Transverse colon (tissue), 4 donors: ENCODE results near the gene TSTD2. TPM values are rescaled to one million over a fixed set of nuclear protein-coding genes. Genes with fewer than 3 reads are reported as not detected.

Experiments
- DNase-seq: peaks from one replicate; pipeline ENCODE4 v3.0.0-alpha.2; 2019
- H3K27ac ChIP-seq, 4 donors: fragments of 200-600 bp; sonication (generic); 2 replicates each; pipeline ENCODE4 v1.5.1; 2016 to 2018; ENCODE audit warnings: inconsistent platforms in 4 of 4
- H3K27me3 ChIP-seq: fragments of 200-600 bp; sonication (generic); 2 replicates; pipeline ENCODE4 v1.5.1; 2017; ENCODE audit warnings: inconsistent platforms
- H3K36me3 ChIP-seq, 4 donors: fragments of 200-600 bp; sonication (generic); 2 replicates each; pipeline ENCODE4 v1.5.1; 2017 to 2019; ENCODE audit warnings: inconsistent platforms in 4 of 4
- H3K4me1 ChIP-seq, 4 donors: fragments of 200-600 bp; sonication (generic); 2 replicates each; pipeline ENCODE4 v1.5.1; 2017 to 2020; ENCODE audit warnings: inconsistent platforms in 4 of 4
- H3K4me3 ChIP-seq, 4 donors: fragments of 200-600 bp; sonication (generic); 1 replicate in 1 of 4; 2 replicates in 3 of 4; pipeline versions ENCODE4 v1.5.1 to v1.6.1; 2017 to 2019; ENCODE audit warnings: inconsistent platforms in 4 of 4
- H3K9me3 ChIP-seq, 2 donors: fragments of 200-600 bp; sonication (generic); 2 replicates each; pipeline ENCODE4 v1.5.1; 2017 to 2019; ENCODE audit warnings: inconsistent platforms in 2 of 2
- EP300 ChIP-seq: sonication (generic); formaldehyde crosslinking; IDR thresholded peaks from one replicate; pipeline ENCODE4 v1.6.1; 2017; ENCODE audit warnings: antibody characterized with exemption, low read depth
- POLR2A ChIP-seq: fragments of 450-650 bp; IDR thresholded peaks from one replicate; pipeline ENCODE4 v1.6.1; 2016; ENCODE audit warnings: antibody characterized with exemption, mild to moderate bottlenecking, moderate library complexity
- POLR2AphosphoS5 ChIP-seq, 3 donors: sonication (generic); formaldehyde crosslinking; IDR thresholded peaks; one replicate each; pipeline ENCODE4 v1.6.1; 2016; ENCODE audit warnings: antibody characterized with exemption in 3 of 3
- WGBS, 2 donors: methylation state at CpG; one replicate each; pipeline ENCODE4 v1.1.5; 2018; ENCODE audit warnings: low coverage in 1 of 2; 5-methylcytosine and 5-hydroxymethylcytosine counted together
- in situ Hi-C, 4 donors: fragments of 200-750 bp; cut with MboI; loops; one replicate each; pipeline versions ENCODE4 v1.15.0 to v1.15.1; 2017; ENCODE audit warnings: low sequenced_read_pairs in 3 of 4, low pct_ligation_motif_present in 1 of 4, low pct_unique_long_range_greater_than_20kb in 1 of 4
- intact Hi-C: fragments of 100-400 bp; cut with DNase I; formaldehyde crosslinking; loops from one replicate; pipeline ENCODE4 v1.15.1; 2023; ENCODE audit warnings: low total_unique reads
- total RNA-seq, 4 donors: library from RNA; depleted of rRNA; stranded (reverse); fragments of >200 nt; gene quantifications; one replicate each; pipeline ENCODE4 v1.1.0, GENCODE V29; 2016
- TF ChIP-seq, protein P1 (sequence below), 5 experiments: fragments of 200-600 bp in 3 of 5; fragments of 450-650 bp in 2 of 5; sonication (generic) in 3 of 5; IDR thresholded peaks; 1 replicate in 2 of 5; 2 replicates in 3 of 5; pipeline ENCODE4 v1.5.1; 2016 to 2017; ENCODE audit warnings: antibody characterized with exemption in 5 of 5, inconsistent platforms in 3 of 5, mild to moderate bottlenecking in 2 of 5, moderate library complexity in 1 of 5

TSTD2 gene
- total RNA-seq, 4 donors from 2014 or later = 13.8 to 27.0 (median 20.3) TPM

- in situ Hi-C loops = no loop called here
- H3K4me3 ChIP-seq = no peak overlapping the region
- no peaks in the 10 kb centered on the region for H3K27me3 ChIP-seq
- H3K4me1 ChIP-seq = peaks cover 6 to 16% (median 12%) of the 10 kb centered on the region in 4 donors
- TF ChIP-seq POLR2AphosphoS5 (IDR thresholded peaks at IDR 0.05) (no peak), EP300 (no peak), POLR2A (no peak)
- TF ChIP-seq, protein P1, sequence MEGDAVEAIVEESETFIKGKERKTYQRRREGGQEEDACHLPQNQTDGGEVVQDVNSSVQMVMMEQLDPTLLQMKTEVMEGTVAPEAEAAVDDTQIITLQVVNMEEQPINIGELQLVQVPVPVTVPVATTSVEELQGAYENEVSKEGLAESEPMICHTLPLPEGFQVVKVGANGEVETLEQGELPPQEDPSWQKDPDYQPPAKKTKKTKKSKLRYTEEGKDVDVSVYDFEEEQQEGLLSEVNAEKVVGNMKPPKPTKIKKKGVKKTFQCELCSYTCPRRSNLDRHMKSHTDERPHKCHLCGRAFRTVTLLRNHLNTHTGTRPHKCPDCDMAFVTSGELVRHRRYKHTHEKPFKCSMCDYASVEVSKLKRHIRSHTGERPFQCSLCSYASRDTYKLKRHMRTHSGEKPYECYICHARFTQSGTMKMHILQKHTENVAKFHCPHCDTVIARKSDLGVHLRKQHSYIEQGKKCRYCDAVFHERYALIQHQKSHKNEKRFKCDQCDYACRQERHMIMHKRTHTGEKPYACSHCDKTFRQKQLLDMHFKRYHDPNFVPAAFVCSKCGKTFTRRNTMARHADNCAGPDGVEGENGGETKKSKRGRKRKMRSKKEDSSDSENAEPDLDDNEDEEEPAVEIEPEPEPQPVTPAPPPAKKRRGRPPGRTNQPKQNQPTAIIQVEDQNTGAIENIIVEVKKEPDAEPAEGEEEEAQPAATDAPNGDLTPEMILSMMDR (IDR thresholded peaks at IDR 0.05) = no peak
- no peaks in the 10 kb centered on the region for H3K36me3 ChIP-seq
- DNase-seq = no peak
- WGBS, 2 donors = 76 to 100% methylated on average over 1 to 5 of the region's 6 CpGs
- no peaks in the 10 kb centered on the region for H3K9me3 ChIP-seq
- no peak overlapping the region for H3K27ac ChIP-seq
- intact Hi-C loops = no loop called here
These were observed 60.2 kb downstream of the TSTD2 start for GRCh38 chr9:97572892-97573365.

DNA sequence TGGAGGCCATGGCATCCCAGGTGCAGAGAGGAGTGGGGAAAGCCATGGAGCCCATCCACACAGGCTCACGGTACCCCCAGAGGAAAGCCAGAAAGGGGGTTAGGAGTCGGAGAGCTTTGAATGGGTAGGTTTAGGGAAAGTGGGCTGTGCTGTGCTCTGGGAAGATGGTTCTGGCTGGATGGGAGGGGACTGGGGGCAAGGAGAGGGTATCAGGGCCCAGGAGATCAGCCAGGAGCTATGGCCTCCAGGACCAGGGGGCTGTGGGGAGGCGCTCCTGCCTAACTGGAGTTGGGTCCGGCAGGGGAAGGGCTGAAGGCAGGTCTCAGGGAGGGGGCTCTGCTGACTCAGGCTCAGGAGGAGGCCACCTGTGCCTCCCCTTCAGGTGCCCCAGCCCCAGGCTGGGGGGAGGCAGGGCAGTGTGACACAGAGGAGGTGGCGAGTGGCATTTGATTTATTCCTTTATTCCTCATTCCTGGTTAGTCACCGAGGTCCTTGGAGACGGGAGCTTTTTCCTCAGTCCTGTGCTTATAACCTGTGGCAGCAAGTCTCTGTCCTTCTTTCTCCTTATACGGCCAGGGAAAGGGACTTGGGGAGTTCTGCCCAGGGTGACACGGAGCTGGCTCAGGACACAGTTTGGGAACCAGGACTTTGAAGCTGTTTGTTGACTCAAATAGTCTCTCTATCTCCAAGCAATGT lies 60.8 kb downstream of the TSTD2 start:
- H3K9me3 ChIP-seq = no peaks in the 10 kb centered on the region
- H3K27me3 ChIP-seq = no peaks in the 10 kb centered on the region
- no peak overlapping the region for H3K4me3 ChIP-seq
- intact Hi-C loops (no loop called here), in situ Hi-C loops (no loop called here)
- no peak for DNase-seq
- no peaks in the 10 kb centered on the region for H3K36me3 ChIP-seq
- no peak overlapping the region for H3K27ac ChIP-seq
- WGBS, 2 donors = 80 to 82% methylated on average over 1 to 9 of the region's 9 CpGs
- peaks cover 6 to 16% (median 12%) of the 10 kb centered on the region in 4 donors for H3K4me1 ChIP-seq
- TF ChIP-seq, protein P1 (IDR thresholded peaks at IDR 0.05) = no peak
- no peak for TF ChIP-seq EP300
- TF ChIP-seq POLR2AphosphoS5 (IDR thresholded peaks at IDR 0.05) = no peak
- TF ChIP-seq POLR2A = no peak

DNA sequence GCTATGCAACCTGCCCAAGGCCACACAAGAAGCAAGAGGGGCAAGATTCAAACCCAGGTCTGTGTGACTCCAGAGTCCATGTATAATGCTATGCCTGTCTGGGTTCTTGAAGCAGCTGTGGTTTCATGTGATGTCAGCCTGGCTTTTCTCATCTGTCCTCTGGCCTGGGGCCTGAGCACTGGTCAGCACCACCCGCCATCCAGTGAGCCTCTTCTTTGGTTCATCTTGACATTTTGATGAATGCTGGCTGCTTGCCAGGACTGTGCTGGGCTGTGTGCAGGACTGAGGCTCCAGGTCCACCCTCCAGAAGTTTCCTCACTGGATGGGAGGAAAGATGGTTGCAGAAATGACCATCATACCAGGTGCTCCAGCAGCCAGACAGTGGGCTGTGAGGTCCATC lies 61.5 kb downstream of the TSTD2 start:
- TF ChIP-seq POLR2A (no peak), EP300 (no peak), POLR2AphosphoS5 (IDR thresholded peaks at IDR 0.05) (peak in 2 of 3 donors; percentile 70 to 83)
- Histone ChIP-seq H3K36me3 (no peaks in the 10 kb centered on the region), H3K27me3 (no peaks in the 10 kb centered on the region), H3K27ac (peak overlapping the region in 3 of 4 donors; percentile 10 to 44 (median 32)), H3K4me3 (no peak overlapping the region), H3K9me3 (no peaks in the 10 kb centered on the region), H3K4me1 (peaks cover 6 to 16% (median 12%) of the 10 kb centered on the region in 4 donors)
- WGBS, 2 donors = 67 to 75% methylated on average over 1 of the region's 1 CpG
- in situ Hi-C loops (no loop called here), intact Hi-C loops (no loop called here)
- no peak for DNase-seq

DNA sequence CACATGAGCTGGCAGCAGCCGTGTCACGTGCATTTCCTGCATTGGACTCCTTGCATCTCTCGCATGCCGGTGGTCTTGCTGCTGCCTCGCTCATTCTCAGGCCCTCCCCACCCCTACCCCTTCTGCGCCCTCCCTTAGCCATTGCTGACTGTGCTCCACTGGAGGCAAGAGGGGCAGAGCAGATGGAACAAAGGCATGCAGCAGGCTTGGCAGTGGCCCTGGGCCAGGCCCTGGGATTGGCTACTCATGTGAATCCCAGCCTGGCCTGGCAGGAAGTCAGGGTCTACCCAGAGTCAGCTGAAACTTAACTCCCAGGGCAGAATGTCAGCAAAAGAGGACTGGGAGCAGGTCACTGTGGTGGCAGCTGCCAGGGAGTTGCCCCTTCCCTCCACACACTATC lies 62.3 kb downstream of the TSTD2 start:
- intact Hi-C loops (no loop called here), in situ Hi-C loops (no loop called here)
- H3K27me3 ChIP-seq = no peaks in the 10 kb centered on the region
- H3K36me3 ChIP-seq = no peaks in the 10 kb centered on the region
- H3K4me1 ChIP-seq = peaks cover 6 to 16% (median 12%) of the 10 kb centered on the region in 4 donors
- DNase-seq = no peak
- 85% methylated on average over 6 of the region's 6 CpGs; no CpG with 5 or more reads in 1 of the 2 donors for WGBS, 2 donors
- H3K27ac ChIP-seq = peak overlapping the region in 2 of 4 donors; percentile 32 to 44
- no peak overlapping the region for H3K4me3 ChIP-seq
- TF ChIP-seq POLR2A (no peak), EP300 (no peak)
- TF ChIP-seq, protein P1 (IDR thresholded peaks at IDR 0.05) = no peak
- H3K9me3 ChIP-seq = no peaks in the 10 kb centered on the region
